Gastrocnemius medialis (tissue), 4 donors: ENCODE data around the gene ADAMTS14. TPM values are rescaled to one million over a fixed set of nuclear protein-coding genes. Genes with fewer than 3 reads are reported as not detected.

Source experiments
- ATAC-seq, 2 donors: fragments of 150-250 bp; one replicate each; pipeline ENCODE4 v1.9.1; 2016
- DNase-seq, 2 donors: peaks; one replicate each; pipeline ENCODE4 v3.0.0-alpha.2; 2019
- H3K27ac ChIP-seq, 4 donors: fragments of 200-600 bp; sonication (generic); 1 replicate in 1 of 4; 2 replicates in 3 of 4; pipeline ENCODE4 v1.5.1; 2016 to 2018; ENCODE audit warnings: mild to moderate bottlenecking in 2 of 4, moderate library complexity in 1 of 4
- H3K27me3 ChIP-seq, 3 donors: fragments of 200-600 bp; sonication (generic) in 2 of 3; 1 replicate in 1 of 3; 2 replicates in 2 of 3; pipeline versions ENCODE4 v1.5.1 to v1.6.0; 2016 to 2019; ENCODE audit warnings: mild to moderate bottlenecking in 1 of 3, moderate library complexity in 1 of 3
- H3K36me3 ChIP-seq, 2 donors: fragments of 200-600 bp; sonication (generic) in 1 of 2; one replicate each; pipeline ENCODE4 v1.5.1; 2017 to 2018
- H3K4me1 ChIP-seq, 2 donors: fragments of 200-600 bp; sonication (generic) in 1 of 2; one replicate each; pipeline ENCODE4 v1.5.1; 2016 to 2017; ENCODE audit warnings: mild to moderate bottlenecking in 2 of 2
- H3K4me3 ChIP-seq, 4 donors: fragments of 200-600 bp; sonication (generic) in 3 of 4; 1 replicate in 1 of 4; 2 replicates in 3 of 4; pipeline ENCODE4 v1.5.1; 2016 to 2019; ENCODE audit warnings: mild to moderate bottlenecking in 2 of 4
- H3K9me3 ChIP-seq, 3 donors: fragments of 200-600 bp; sonication (generic) in 2 of 3; 1 replicate in 1 of 3; 2 replicates in 2 of 3; pipeline ENCODE4 v1.5.1; 2016 to 2019
- CTCF ChIP-seq, 5 experiments: fragments of 450-650 bp in 3 of 5; fragments of 200-600 bp in 2 of 5; sonication (generic) in 2 of 5; IDR thresholded peaks in 4 of 5; conservative IDR thresholded peaks in 1 of 5; 1 replicate in 4 of 5; 2 replicates in 1 of 5; pipeline ENCODE4 v1.5.1; 2016 to 2019; ENCODE audit warnings: antibody characterized with exemption in 5 of 5, mild to moderate bottlenecking in 3 of 5, moderate library complexity in 3 of 5
- POLR2A ChIP-seq, 2 donors: fragments of 450-650 bp; IDR thresholded peaks; one replicate each; pipeline ENCODE4 v1.6.1; 2017; ENCODE audit warnings: antibody characterized with exemption in 2 of 2, mild to moderate bottlenecking in 2 of 2, moderate library complexity in 2 of 2
- in situ Hi-C, 4 donors: fragments of 200-750 bp; cut with MboI; loops; one replicate each; pipeline versions ENCODE4 v1.15.0 to v1.8.0; 2017; ENCODE audit warnings: low sequenced_read_pairs in 4 of 4
- intact Hi-C: fragments of 100-400 bp; cut with DNase I; formaldehyde crosslinking; loops from one replicate; pipeline ENCODE4 v1.15.1; 2023; ENCODE audit warnings: low total_unique reads
- total RNA-seq, 4 donors: library from RNA; depleted of rRNA; stranded (reverse); fragments of >200 nt; gene quantifications; one replicate each; pipeline versions ENCODE4 v1.1.0 to v1.2.3, GENCODE V29; 2016

The ADAMTS14 gene
- total RNA-seq, 4 donors from 2014 or later, result 0.10 TPM; not detected in 3

DNA sequence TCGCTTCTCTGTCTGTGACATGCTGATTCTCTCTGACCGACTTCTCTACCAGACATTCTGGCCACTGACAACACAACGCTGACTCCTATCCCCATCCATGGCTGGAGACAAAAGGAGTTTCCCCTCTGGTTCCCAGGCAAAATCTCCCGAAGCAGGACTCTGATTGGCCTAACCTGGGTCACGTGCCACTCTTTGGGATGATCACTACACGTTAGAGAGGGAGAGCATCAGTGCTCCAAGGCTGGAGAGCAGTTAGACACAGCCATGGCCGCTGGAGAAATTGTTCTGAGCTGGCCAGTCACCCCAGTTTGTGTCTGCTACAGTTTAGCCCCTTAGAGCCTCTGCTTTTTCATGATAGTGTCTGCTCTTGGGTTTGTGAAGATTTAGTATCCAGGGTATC is 38.9 kb downstream of the ADAMTS14 start:
- DNase-seq (no peak), ATAC-seq (no peak)
- Histone ChIP-seq H3K4me1 (no peaks in the 10 kb centered on the region), H3K36me3 (no peaks in the 10 kb centered on the region), H3K27ac (no peak overlapping the region), H3K27me3 (no peaks in the 10 kb centered on the region), H3K9me3 (no peaks in the 10 kb centered on the region), H3K4me3 (no peak overlapping the region)
- intact Hi-C loops (no loop called here), in situ Hi-C loops (no loop called here)
- no peak for TF ChIP-seq POLR2A (IDR thresholded peaks at IDR 0.05)
- TF ChIP-seq CTCF (IDR thresholded peaks at IDR 0.05 in 4 of 5, conservative IDR thresholded peaks at IDR 0.05 in 1 of 5), result no peak

DNA sequence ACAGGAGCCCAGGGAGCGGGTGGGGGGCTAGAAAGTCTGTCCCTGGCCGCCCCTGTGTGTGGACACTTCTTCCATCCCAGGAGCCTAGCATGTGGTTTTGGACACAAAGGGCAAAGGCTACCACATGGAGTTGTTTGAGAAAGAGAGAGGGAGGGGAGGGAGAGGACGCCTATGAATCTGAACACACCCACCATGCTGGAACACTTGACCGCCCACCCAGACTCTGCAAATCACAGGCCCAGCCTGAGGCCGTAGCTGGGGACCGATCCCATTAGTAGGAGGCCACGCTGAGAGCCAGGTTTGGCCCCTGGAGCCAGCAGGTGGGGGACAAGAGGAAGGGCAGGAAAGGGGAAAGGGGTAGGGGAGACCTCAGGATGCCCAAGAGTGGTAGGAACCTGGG is 39.6 kb downstream of the ADAMTS14 start:
- Histone ChIP-seq H3K27ac (no peak overlapping the region), H3K9me3 (no peaks in the 10 kb centered on the region), H3K4me3 (no peak overlapping the region), H3K27me3 (no peaks in the 10 kb centered on the region), H3K4me1 (no peaks in the 10 kb centered on the region), H3K36me3 (no peaks in the 10 kb centered on the region)
- TF ChIP-seq CTCF (IDR thresholded peaks at IDR 0.05 in 4 of 5, conservative IDR thresholded peaks at IDR 0.05 in 1 of 5), result no peak
- no peak for TF ChIP-seq POLR2A (IDR thresholded peaks at IDR 0.05)
- intact Hi-C loops (no loop called here), in situ Hi-C loops (no loop called here)
- DNase-seq (no peak), ATAC-seq (no peak)

GRCh38 chr10:70714245-70714644 is 41.9 kb downstream of the ADAMTS14 start:
- ATAC-seq, result no peak
- DNase-seq, result no peak

GRCh38 chr10:70714951-70715350 is 42.6 kb downstream of the ADAMTS14 start:
- ATAC-seq (no peak), DNase-seq (no peak)
- H3K9me3 ChIP-seq, result no peaks in the 10 kb centered on the region
- H3K36me3 ChIP-seq, result no peaks in the 10 kb centered on the region
- no peaks in the 10 kb centered on the region for H3K27me3 ChIP-seq
- H3K4me3 ChIP-seq, result no peak overlapping the region
- no peak for TF ChIP-seq CTCF (IDR thresholded peaks at IDR 0.05 in 4 of 5, conservative IDR thresholded peaks at IDR 0.05 in 1 of 5)
- H3K27ac ChIP-seq, result no peak overlapping the region
- in situ Hi-C loops, result no loop called here
- intact Hi-C loops, result no loop called here
- no peaks in the 10 kb centered on the region for H3K4me1 ChIP-seq

More at GRCh38 chr10:70714245-70714644, 41.9 kb downstream of the ADAMTS14 start:
- Histone ChIP-seq H3K27ac (no peak overlapping the region), H3K36me3 (no peaks in the 10 kb centered on the region), H3K4me3 (no peak overlapping the region), H3K9me3 (no peaks in the 10 kb centered on the region), H3K27me3 (no peaks in the 10 kb centered on the region), H3K4me1 (no peaks in the 10 kb centered on the region)
- intact Hi-C loops, result no loop called here
- in situ Hi-C loops, result no loop called here
- no peak for TF ChIP-seq POLR2A (IDR thresholded peaks at IDR 0.05)
- no peak for TF ChIP-seq CTCF (IDR thresholded peaks at IDR 0.05 in 4 of 5, conservative IDR thresholded peaks at IDR 0.05 in 1 of 5)
